Measurements from ENCODE around the gene TTC23.

Gene TTC23

GRCh38 chr15:99102332-99103235 lies 146.8 kb downstream of the TTC23 start:
- no peak overlapping the region for H3K27ac ChIP-seq (ENCODE audit: low read length)
- no peak overlapping the region for H3K9ac ChIP-seq (ENCODE audit: low read length in 2 of 2)

GRCh38 chr15:99101501-99101900 lies 147.9 kb downstream of the TTC23 start:
- Histone ChIP-seq H3K27ac (ENCODE audit: low read length) (no peak overlapping the region), H3K9me3 (ENCODE audit: control insufficient read depth in 2 of 2, low read length in 2 of 2) (no peaks in the 10 kb centered on the region), H3K36me3 (ENCODE audit: control insufficient read depth in 2 of 2, insufficient read depth in 2 of 2, low read length in 2 of 2) (no peaks in the 10 kb centered on the region), H3K27me3 (ENCODE audit: control insufficient read depth in 1 of 2, insufficient read depth in 2 of 2, low read length in 2 of 2) (no peaks in the 10 kb centered on the region), H3K4me3 (ENCODE audit: low read length in 2 of 2) (no peak overlapping the region), H3K4me1 (ENCODE audit: control insufficient read depth, insufficient read depth, low read length) (peaks cover 30% of the 10 kb centered on the region), H3K9ac (ENCODE audit: low read length in 2 of 2) (no peak overlapping the region)

More at GRCh38 chr15:99102332-99103235, 146.8 kb downstream of the TTC23 start:
- H3K4me1 ChIP-seq (ENCODE audit: control insufficient read depth, insufficient read depth, low read length): peaks cover 25% of the 10 kb centered on the region
- H3K4me3 ChIP-seq (ENCODE audit: low read length in 2 of 2): no peak overlapping the region
- no peaks in the 10 kb centered on the region for H3K27me3 ChIP-seq (ENCODE audit: control insufficient read depth in 1 of 2, insufficient read depth in 2 of 2, low read length in 2 of 2)
- H3K9me3 ChIP-seq (ENCODE audit: control insufficient read depth in 2 of 2, low read length in 2 of 2): no peaks in the 10 kb centered on the region
- peaks cover 0 to 8% of the 10 kb centered on the region in 2 donors for H3K36me3 ChIP-seq (ENCODE audit: control insufficient read depth in 2 of 2, insufficient read depth in 2 of 2, low read length in 2 of 2)

DNA sequence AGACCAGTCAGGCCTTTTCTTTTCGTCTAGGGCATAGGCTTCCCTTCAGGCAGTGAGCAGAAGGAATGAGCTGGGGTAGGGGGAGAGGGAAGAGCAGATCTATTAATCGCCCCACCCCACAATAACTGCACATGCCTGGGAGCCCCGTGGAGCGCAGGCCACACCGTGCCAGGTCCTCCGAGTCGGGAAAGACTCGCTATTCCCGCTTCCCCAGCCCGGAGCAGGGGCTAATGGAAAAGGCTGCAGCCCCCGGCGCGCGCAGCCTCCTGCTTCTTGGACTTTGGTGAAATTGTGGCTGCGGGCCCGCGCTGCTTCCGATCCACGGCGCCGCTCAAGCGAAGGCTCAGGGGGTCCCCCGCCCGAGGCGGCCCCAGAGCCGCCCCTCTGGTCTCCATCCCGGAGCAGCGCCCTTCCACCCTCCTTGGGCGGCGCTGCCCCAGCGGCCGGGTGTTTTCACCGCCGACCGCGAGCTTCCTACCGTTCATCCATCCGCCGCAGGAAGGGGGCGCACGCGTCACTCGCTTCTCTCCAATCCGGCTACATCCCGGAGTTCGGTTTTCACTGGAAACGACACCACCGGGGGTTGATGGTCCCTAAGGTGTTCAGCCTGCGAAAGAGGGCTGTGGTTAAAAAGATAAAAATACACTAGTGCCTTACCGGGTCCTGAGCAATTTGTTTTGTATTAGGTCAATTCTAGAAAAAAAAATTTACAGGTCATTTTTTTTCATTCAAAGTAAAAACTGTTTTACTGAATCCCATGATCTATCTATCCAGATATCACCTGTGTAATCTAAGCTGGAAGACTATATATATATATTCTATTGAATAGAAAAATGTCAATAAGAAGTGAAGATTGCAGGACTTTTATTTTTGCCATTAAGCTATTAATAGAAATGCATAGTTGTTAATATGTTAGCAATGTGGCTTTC lies 148.9 kb downstream of the TTC23 start:
- H3K27ac ChIP-seq (ENCODE audit: low read length): no peak overlapping the region
- H3K27me3 ChIP-seq (ENCODE audit: control insufficient read depth in 1 of 2, insufficient read depth in 2 of 2, low read length in 2 of 2): no peaks in the 10 kb centered on the region
- H3K9me3 ChIP-seq (ENCODE audit: control insufficient read depth in 2 of 2, low read length in 2 of 2): no peaks in the 10 kb centered on the region
- H3K4me1 ChIP-seq (ENCODE audit: control insufficient read depth, insufficient read depth, low read length): peaks cover 24% of the 10 kb centered on the region
- H3K36me3 ChIP-seq (ENCODE audit: control insufficient read depth in 2 of 2, insufficient read depth in 2 of 2, low read length in 2 of 2): no peaks in the 10 kb centered on the region
- peak overlapping the region; percentile 55 to 67 for H3K4me3 ChIP-seq (ENCODE audit: low read length in 2 of 2)
- peak overlapping the region; percentile 52 to 69 for H3K9ac ChIP-seq (ENCODE audit: low read length in 2 of 2)

DNA sequence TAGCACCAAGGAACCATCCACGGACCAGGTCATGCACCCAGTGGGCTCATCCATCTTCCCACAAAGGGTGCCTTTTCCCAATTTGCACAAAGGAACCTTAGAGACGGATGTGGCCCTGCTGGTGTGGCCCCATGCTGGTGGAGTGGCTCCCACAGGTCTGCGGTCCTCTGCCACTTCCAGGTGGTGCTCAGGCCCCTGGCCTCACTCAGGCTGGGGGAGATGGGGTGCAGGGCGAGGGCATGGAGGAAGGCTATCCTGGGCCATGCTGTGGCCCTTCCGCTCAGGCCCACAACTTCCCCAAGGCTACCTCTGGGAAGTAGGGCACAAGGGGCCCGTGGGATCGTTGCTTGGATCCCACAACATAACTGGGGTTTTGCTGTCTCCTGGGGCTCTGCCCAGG lies 149.7 kb downstream of the TTC23 start:
- no peak overlapping the region for H3K4me3 ChIP-seq (ENCODE audit: low read length in 2 of 2)
- no peak overlapping the region for H3K27ac ChIP-seq (ENCODE audit: low read length)
- H3K4me1 ChIP-seq (ENCODE audit: control insufficient read depth, insufficient read depth, low read length): peaks cover 24% of the 10 kb centered on the region
- no peaks in the 10 kb centered on the region for H3K27me3 ChIP-seq (ENCODE audit: control insufficient read depth in 1 of 2, insufficient read depth in 2 of 2, low read length in 2 of 2)
- H3K9ac ChIP-seq (ENCODE audit: low read length in 2 of 2): peak overlapping the region in 1 of 2 donors; percentile 69
- H3K9me3 ChIP-seq (ENCODE audit: control insufficient read depth in 2 of 2, low read length in 2 of 2): no peaks in the 10 kb centered on the region
- no peaks in the 10 kb centered on the region for H3K36me3 ChIP-seq (ENCODE audit: control insufficient read depth in 2 of 2, insufficient read depth in 2 of 2, low read length in 2 of 2)

DNA sequence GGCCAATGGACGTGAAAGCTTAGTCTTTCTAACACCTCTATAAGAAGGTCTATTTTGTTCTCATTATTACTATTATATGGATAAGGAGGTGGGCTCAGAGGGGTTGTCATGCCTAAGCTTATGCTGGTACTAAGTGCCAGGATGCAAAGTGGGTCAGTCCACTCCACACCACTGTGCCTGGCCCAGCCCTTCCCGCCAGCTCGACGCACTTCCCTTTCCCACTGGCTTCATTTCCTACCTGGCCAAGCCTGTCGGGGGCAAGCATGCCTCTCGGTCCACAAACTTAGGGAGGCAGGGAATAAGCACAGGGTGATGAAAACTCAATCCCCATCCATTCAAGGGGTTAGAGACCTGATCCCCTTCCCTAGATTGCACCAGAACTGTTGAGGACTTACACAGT lies 150.4 kb downstream of the TTC23 start:
- Histone ChIP-seq H3K27me3 (ENCODE audit: control insufficient read depth in 1 of 2, insufficient read depth in 2 of 2, low read length in 2 of 2) (no peaks in the 10 kb centered on the region), H3K4me3 (ENCODE audit: low read length in 2 of 2) (no peak overlapping the region), H3K27ac (ENCODE audit: low read length) (no peak overlapping the region), H3K9ac (ENCODE audit: low read length in 2 of 2) (no peak overlapping the region), H3K9me3 (ENCODE audit: control insufficient read depth in 2 of 2, low read length in 2 of 2) (no peaks in the 10 kb centered on the region), H3K4me1 (ENCODE audit: control insufficient read depth, insufficient read depth, low read length) (peaks cover 24% of the 10 kb centered on the region), H3K36me3 (ENCODE audit: control insufficient read depth in 2 of 2, insufficient read depth in 2 of 2, low read length in 2 of 2) (no peaks in the 10 kb centered on the region)

DNA sequence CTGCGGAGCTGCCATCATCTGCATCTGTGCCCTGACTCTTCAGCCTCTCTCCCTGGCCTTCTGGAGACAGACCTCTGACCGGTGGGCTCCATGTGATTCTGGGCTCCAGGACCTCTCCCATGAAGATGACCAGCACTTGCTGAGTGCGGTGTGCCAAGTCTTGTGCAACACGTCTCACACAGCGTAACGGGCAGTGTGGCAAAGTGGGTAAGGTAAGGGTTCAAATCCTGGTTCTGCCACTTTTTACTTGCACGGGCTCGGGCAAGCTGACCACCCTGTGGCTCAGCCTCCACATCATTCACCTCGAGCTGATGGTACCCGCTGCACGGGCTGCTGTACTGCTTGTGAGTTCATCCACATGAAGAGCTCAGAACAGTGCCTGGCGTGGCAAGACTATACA lies 151.0 kb downstream of the TTC23 start:
- H3K27ac ChIP-seq (ENCODE audit: low read length): no peak overlapping the region
- H3K4me1 ChIP-seq (ENCODE audit: control insufficient read depth, insufficient read depth, low read length): peaks cover 24% of the 10 kb centered on the region
- H3K4me3 ChIP-seq (ENCODE audit: low read length in 2 of 2): no peak overlapping the region
- H3K36me3 ChIP-seq (ENCODE audit: control insufficient read depth in 2 of 2, insufficient read depth in 2 of 2, low read length in 2 of 2): no peaks in the 10 kb centered on the region
- no peaks in the 10 kb centered on the region for H3K9me3 ChIP-seq (ENCODE audit: control insufficient read depth in 2 of 2, low read length in 2 of 2)
- no peaks in the 10 kb centered on the region for H3K27me3 ChIP-seq (ENCODE audit: control insufficient read depth in 1 of 2, insufficient read depth in 2 of 2, low read length in 2 of 2)
- H3K9ac ChIP-seq (ENCODE audit: low read length in 2 of 2): no peak overlapping the region

GRCh38 chr15:99097441-99098410 lies 151.7 kb downstream of the TTC23 start:
- peaks cover 24% of the 10 kb centered on the region for H3K4me1 ChIP-seq (ENCODE audit: control insufficient read depth, insufficient read depth, low read length)
- H3K36me3 ChIP-seq (ENCODE audit: control insufficient read depth in 2 of 2, insufficient read depth in 2 of 2, low read length in 2 of 2): no peaks in the 10 kb centered on the region
- H3K9ac ChIP-seq (ENCODE audit: low read length in 2 of 2): no peak overlapping the region
- H3K4me3 ChIP-seq (ENCODE audit: low read length in 2 of 2): no peak overlapping the region
- no peaks in the 10 kb centered on the region for H3K27me3 ChIP-seq (ENCODE audit: control insufficient read depth in 1 of 2, insufficient read depth in 2 of 2, low read length in 2 of 2)
- H3K27ac ChIP-seq (ENCODE audit: low read length): peak overlapping the region; percentile 37
- no peaks in the 10 kb centered on the region for H3K9me3 ChIP-seq (ENCODE audit: control insufficient read depth in 2 of 2, low read length in 2 of 2)

DNA sequence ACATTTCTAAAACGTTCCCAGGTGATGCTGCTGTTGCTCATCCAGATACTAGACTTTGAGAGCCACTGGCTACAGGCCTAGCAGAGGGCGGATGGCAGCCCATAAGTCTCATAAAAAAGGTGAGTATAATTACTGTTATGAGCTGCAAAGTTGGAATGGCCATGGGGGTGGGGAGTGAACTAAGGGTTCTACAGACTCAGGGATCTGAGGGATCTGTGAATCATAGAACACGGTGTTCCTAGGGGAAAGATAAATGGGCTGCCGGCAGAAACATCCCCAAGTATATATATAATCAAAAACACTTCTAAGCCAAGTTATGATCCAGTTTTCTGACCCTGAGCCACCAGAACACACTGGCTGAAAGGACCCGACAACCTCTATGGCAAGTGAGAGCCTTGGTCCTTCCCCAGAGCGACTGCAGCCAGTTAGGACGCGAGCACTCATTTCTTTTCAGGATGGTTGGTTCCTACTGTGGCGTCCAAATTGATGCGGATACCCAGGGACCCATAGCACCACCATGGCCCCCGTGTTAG lies 152.4 kb downstream of the TTC23 start:
- Histone ChIP-seq H3K9me3 (ENCODE audit: control insufficient read depth in 2 of 2, low read length in 2 of 2) (no peaks in the 10 kb centered on the region), H3K9ac (ENCODE audit: low read length in 2 of 2) (no peak overlapping the region), H3K27me3 (ENCODE audit: control insufficient read depth in 1 of 2, insufficient read depth in 2 of 2, low read length in 2 of 2) (no peaks in the 10 kb centered on the region), H3K36me3 (ENCODE audit: control insufficient read depth in 2 of 2, insufficient read depth in 2 of 2, low read length in 2 of 2) (no peaks in the 10 kb centered on the region), H3K4me1 (ENCODE audit: control insufficient read depth, insufficient read depth, low read length) (peaks cover 24% of the 10 kb centered on the region), H3K27ac (ENCODE audit: low read length) (peak overlapping the region; percentile 37), H3K4me3 (ENCODE audit: low read length in 2 of 2) (no peak overlapping the region)

DNA sequence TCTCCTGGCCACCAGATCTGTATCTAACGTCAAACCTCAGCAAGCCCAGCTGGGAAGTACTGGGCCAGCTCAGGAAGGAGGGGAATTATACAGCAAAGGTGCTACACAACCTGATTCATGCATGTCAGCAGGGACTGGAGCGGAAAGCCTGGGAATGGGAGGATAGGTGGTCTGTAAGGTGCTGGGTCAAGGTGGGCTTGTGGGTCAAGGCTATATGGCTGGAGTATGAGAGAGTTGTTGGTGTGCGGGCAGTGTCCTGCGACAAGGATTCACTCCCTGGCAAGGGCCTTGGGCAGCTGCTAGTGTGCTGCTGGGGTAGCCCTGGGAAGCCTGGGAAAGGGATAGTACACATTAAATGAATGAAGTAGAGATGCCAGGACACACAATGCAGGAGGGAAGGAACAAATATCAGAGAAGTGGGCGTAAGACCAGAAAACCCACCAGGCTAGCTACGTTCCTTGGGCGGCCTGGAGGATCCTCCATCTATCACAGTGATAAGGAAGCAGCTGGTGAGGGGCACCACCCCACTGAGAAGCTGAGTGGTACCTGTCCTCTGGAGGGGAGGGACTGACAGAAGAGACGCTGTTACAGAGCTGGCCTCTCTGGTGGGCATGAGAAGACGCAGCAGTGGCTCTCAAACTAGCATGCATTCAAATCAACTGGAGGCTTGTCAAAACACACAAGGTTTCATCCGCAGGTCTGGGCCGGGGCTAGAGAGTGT lies 153.0 kb downstream of the TTC23 start:
- Histone ChIP-seq H3K27me3 (ENCODE audit: control insufficient read depth in 1 of 2, insufficient read depth in 2 of 2, low read length in 2 of 2) (no peaks in the 10 kb centered on the region), H3K4me3 (ENCODE audit: low read length in 2 of 2) (no peak overlapping the region), H3K36me3 (ENCODE audit: control insufficient read depth in 2 of 2, insufficient read depth in 2 of 2, low read length in 2 of 2) (no peaks in the 10 kb centered on the region), H3K9me3 (ENCODE audit: control insufficient read depth in 2 of 2, low read length in 2 of 2) (no peaks in the 10 kb centered on the region), H3K27ac (ENCODE audit: low read length) (peak overlapping the region; percentile 37), H3K4me1 (ENCODE audit: control insufficient read depth, insufficient read depth, low read length) (peaks cover 24% of the 10 kb centered on the region), H3K9ac (ENCODE audit: low read length in 2 of 2) (no peak overlapping the region)

Measured in stomach smooth muscle (tissue), 2 donors.